Upper lobe of right lung (tissue), 1 donor: ENCODE results near the gene TP73. TPM values are rescaled to one million over a fixed set of nuclear protein-coding genes. Genes with fewer than 3 reads are reported as not detected.

Source experiments
- ATAC-seq: fragments of 200-7000 bp; cut with Tn5 transposase; one replicate; pipeline ENCODE4 v1.9.1; 2020; ENCODE audit warnings: mild to moderate bottlenecking, moderate library complexity
- DNase-seq: peaks from one replicate; pipeline ENCODE4 v3.0.0-alpha.2; 2020
- H3K27ac ChIP-seq: fragments of 200-600 bp; one replicate; pipeline ENCODE4 v1.8.0; 2022
- H3K27me3 ChIP-seq: fragments of 200-600 bp; one replicate; pipeline ENCODE4 v1.8.0; 2022; ENCODE audit warnings: mild to moderate bottlenecking
- H3K36me3 ChIP-seq: fragments of 200-600 bp; one replicate; pipeline ENCODE4 v1.8.0; 2022
- H3K4me1 ChIP-seq: fragments of 200-600 bp; one replicate; pipeline ENCODE4 v1.8.0; 2022
- H3K4me3 ChIP-seq: fragments of 200-600 bp; one replicate; pipeline ENCODE4 v1.8.0; 2022; ENCODE audit warnings: mild to moderate bottlenecking
- H3K9me3 ChIP-seq: fragments of 200-600 bp; one replicate; pipeline ENCODE4 v1.8.0; 2022
- intact Hi-C: fragments of 100-400 bp; cut with DNase I; formaldehyde crosslinking; loops from one replicate; pipeline ENCODE4 v1.11.0; 2022
- total RNA-seq: library from RNA; stranded (reverse); fragmentation: NEBNext Ultra II Directional; extraction: Animal tissue kit (Norgen Biotek cat#: 25700); gene quantifications from one replicate; pipeline ENCODE4 v1.2.1, GENCODE V29; 2021
- TF ChIP-seq, protein P1 (sequence below): fragments of 200-600 bp; IDR thresholded peaks from one replicate; pipeline ENCODE4 v1.8.0; 2022; ENCODE audit warnings: antibody characterized with exemption
- donor health status: DM: no; HTN: yes; CAD: no; lungs with severe emphysema.

TP73 gene
- total RNA-seq, 1 donor from 2014 or later: 0.29 TPM

DNA sequence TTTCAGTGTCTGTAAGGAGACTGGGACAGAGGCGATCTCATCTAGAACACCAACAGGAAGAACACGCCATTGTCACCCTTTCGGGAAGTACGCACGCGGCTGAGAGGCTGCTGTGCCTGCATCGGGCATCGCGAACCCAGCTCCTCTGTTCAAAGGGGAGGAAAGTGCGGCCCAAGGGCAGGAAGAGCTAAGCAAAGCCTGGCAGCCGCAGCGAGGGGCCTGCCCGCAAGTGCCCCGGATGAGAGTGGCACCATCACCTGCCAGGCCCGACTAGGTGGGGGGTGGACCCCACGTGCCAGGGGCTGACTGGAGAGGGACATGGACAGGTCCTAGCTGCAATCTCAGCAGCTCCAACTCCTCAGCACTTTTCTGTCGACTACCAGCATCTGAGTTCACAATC lies 20.0 kb upstream of the TP73 start:
- H3K4me3 ChIP-seq: no peak overlapping the region
- no peak for DNase-seq
- peaks cover 97% of the 10 kb centered on the region for H3K36me3 ChIP-seq
- intact Hi-C loops: no loop called here
- ATAC-seq: no peak
- H3K9me3 ChIP-seq: no peaks in the 10 kb centered on the region
- H3K27ac ChIP-seq: no peak overlapping the region
- no peaks in the 10 kb centered on the region for H3K27me3 ChIP-seq
- TF ChIP-seq, protein P1, sequence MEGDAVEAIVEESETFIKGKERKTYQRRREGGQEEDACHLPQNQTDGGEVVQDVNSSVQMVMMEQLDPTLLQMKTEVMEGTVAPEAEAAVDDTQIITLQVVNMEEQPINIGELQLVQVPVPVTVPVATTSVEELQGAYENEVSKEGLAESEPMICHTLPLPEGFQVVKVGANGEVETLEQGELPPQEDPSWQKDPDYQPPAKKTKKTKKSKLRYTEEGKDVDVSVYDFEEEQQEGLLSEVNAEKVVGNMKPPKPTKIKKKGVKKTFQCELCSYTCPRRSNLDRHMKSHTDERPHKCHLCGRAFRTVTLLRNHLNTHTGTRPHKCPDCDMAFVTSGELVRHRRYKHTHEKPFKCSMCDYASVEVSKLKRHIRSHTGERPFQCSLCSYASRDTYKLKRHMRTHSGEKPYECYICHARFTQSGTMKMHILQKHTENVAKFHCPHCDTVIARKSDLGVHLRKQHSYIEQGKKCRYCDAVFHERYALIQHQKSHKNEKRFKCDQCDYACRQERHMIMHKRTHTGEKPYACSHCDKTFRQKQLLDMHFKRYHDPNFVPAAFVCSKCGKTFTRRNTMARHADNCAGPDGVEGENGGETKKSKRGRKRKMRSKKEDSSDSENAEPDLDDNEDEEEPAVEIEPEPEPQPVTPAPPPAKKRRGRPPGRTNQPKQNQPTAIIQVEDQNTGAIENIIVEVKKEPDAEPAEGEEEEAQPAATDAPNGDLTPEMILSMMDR: no peak
- no peaks in the 10 kb centered on the region for H3K4me1 ChIP-seq

DNA sequence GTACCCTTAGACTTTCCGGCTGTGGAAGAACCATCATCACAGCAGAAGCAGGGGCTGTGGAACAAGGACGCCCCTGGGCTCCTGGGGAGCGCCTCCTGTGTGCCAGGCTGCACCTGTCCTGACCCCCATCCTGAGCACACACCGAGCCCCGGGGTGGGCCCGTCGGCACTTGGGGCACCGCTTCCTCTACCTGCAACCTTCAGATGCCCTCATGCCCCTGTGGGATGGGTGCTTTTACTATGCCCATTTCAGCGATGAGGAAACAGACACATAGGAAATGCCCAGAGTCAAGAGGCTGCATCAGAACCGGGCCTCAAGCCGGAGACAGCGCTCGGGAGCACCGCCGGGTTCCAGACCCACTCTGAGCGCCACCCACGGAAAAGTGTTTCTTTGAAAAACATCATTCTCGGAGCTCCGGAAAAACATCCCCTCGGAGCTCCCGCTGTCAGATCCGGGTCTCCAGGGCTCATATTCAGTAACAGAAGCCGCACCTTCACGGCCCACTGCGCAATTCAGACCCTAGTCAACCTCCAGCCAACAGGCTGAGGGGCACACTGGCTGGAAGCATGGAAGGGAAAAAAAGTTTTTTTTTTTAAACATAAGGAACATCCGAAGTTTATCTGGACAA lies 19.5 kb upstream of the TP73 start:
- intact Hi-C loops: no loop called here
- H3K27me3 ChIP-seq: no peaks in the 10 kb centered on the region
- no peak overlapping the region for H3K4me3 ChIP-seq
- no peaks in the 10 kb centered on the region for H3K4me1 ChIP-seq
- ATAC-seq: no peak
- TF ChIP-seq, protein P1: no peak
- H3K36me3 ChIP-seq: peaks cover 95% of the 10 kb centered on the region
- H3K9me3 ChIP-seq: no peaks in the 10 kb centered on the region
- DNase-seq: no peak
- no peak overlapping the region for H3K27ac ChIP-seq

DNA sequence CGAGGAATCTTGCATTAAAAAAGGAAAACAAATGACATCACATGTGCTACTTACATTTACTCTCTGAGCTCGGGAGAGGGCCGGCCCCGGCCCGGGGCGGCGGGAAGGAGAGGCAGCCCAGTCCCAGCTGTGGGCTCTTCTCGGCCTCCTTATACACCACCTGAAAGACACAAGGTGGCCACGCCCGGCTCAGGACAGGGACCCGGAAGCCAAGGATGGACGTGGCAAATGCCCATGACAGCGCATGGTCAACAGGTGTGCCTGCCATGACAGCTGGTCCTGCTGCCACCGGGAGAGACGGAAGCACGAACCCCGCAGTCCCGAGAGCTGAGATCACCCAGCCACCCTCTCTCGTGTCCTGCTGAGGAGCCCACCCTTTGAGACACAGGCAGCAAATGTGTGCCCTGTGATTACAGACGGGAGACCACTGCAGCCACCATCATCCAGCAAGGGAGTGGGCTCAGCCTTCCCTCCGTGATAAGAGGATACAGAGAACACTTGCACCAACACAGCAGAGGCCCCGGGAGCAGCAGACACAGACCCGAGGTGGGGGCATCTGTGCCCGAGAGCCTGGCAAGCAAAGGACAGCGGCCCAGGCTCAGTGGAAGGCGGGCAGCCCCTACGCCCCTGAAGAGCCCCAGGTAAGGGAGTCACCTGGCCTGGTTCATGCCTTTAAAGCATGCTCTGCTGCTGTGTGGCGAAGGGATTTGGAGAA lies 18.8 kb upstream of the TP73 start:
- DNase-seq: no peak
- no peaks in the 10 kb centered on the region for H3K27me3 ChIP-seq
- intact Hi-C loops: no loop called here
- H3K4me1 ChIP-seq: no peaks in the 10 kb centered on the region
- TF ChIP-seq, protein P1: no peak
- peaks cover 95% of the 10 kb centered on the region for H3K36me3 ChIP-seq
- no peak overlapping the region for H3K27ac ChIP-seq
- no peaks in the 10 kb centered on the region for H3K9me3 ChIP-seq
- no peak overlapping the region for H3K4me3 ChIP-seq
- no peak for ATAC-seq

DNA sequence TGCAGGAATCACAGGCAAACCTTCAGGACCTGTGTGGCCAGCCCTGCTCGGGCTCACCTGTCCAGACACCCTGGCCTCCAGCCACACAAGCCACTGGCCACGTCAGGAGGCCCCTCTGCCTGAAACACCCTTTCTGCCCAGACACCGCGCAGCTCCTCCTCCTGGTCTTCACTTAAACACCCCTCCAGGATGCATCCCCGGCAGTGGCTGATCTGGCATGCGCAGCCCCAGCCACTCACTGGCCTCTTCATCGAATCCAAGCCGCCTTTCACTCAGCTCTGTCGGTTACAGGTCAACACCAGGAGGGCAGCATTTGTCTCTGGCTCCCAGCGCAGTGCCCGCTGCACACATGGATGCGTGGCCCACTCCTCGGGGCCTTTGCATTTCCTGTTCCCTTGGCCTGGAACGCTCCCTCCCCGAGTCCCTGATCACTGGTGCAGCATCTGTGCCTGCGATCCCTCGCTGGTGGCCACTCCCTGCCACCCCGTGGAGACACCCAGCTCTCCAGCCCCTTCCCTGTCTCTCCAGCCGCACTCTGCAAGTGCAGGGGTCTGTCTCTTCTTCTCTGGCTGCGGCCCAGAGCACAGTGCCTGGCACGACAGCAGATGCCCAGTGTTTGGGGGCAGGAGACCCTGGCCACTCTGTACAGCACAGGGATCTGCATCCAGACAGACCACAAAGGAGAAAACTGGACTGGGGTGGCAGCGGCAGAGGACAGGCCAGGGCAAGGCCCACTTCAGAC lies 18.1 kb upstream of the TP73 start:
- DNase-seq: no peak
- Histone ChIP-seq H3K27ac (no peak overlapping the region), H3K4me3 (no peak overlapping the region), H3K4me1 (no peaks in the 10 kb centered on the region), H3K9me3 (no peaks in the 10 kb centered on the region), H3K27me3 (no peaks in the 10 kb centered on the region), H3K36me3 (peaks cover 90% of the 10 kb centered on the region)
- intact Hi-C loops: no loop called here
- TF ChIP-seq, protein P1: no peak
- ATAC-seq: no peak

DNA sequence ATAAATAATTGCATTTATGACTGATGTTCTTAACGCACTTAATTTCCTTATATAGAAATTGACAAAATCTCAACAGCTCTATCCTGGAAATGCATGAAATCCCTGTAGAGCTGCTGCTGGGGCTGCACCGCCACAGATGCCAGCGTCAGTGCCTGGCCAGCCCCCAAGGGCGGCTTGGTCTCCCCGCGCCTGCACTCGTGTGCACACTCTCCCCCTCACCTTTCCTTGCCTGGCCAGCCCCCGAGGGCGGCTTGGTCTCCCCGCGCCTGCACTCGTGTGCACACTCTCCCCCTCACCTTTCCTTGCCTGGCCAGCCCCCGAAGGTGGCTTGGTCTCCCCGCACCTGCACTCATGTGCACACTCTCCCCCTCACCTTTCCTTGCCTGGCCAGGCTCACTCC lies 16.2 kb upstream of the TP73 start:
- H3K4me3 ChIP-seq: no peak overlapping the region
- no peaks in the 10 kb centered on the region for H3K27me3 ChIP-seq
- no peaks in the 10 kb centered on the region for H3K9me3 ChIP-seq
- TF ChIP-seq, protein P1: no peak
- H3K4me1 ChIP-seq: no peaks in the 10 kb centered on the region
- peaks cover 72% of the 10 kb centered on the region for H3K36me3 ChIP-seq
- ATAC-seq (no peak), DNase-seq (peak; percentile 13)
- no peak overlapping the region for H3K27ac ChIP-seq
- intact Hi-C loops: no loop called here
